Activated CD8-positive, alpha-beta memory T cell treated with anti-CD3 and anti-CD28 coated beads for 4 hours (primary cell): Measurements from ENCODE around the gene SGCA.

Source experiments
- DNase-seq, 2 donors: peaks; one replicate each; pipeline ENCODE4 v3.0.0-alpha.2; 2020; ENCODE audit warnings: low read depth in 2 of 2

Gene SGCA

GRCh38 chr17:50209133-50209471 is 43.3 kb downstream of the SGCA start:
- DNase-seq = no peak

- DNase-seq = no peak
Observed at GRCh38 chr17:50209472-50210239, 43.9 kb downstream of the SGCA start.

- DNase-seq = no peak
Observed at GRCh38 chr17:50210240-50211225, 44.7 kb downstream of the SGCA start.

GRCh38 chr17:50211249-50212120 is 45.7 kb downstream of the SGCA start:
- no peak for DNase-seq

GRCh38 chr17:50212121-50212843 is 46.5 kb downstream of the SGCA start:
- no peak for DNase-seq

- no peak for DNase-seq
Observed at GRCh38 chr17:50213026-50214022, 47.5 kb downstream of the SGCA start.

- no peak for DNase-seq
Observed at GRCh38 chr17:50214976-50215760, 49.4 kb downstream of the SGCA start.

GRCh38 chr17:50217591-50217990 is 51.8 kb downstream of the SGCA start:
- no peak for DNase-seq

- DNase-seq = no peak
Observed at GRCh38 chr17:50218071-50218759, 52.4 kb downstream of the SGCA start.

GRCh38 chr17:50218771-50219315 is 53.0 kb downstream of the SGCA start:
- DNase-seq = no peak

GRCh38 chr17:50219342-50219741 is 53.5 kb downstream of the SGCA start:
- DNase-seq = no peak

GRCh38 chr17:50219939-50220465 is 54.2 kb downstream of the SGCA start:
- DNase-seq = no peak

GRCh38 chr17:50220811-50221210 is 55.0 kb downstream of the SGCA start:
- DNase-seq = no peak

- no peak for DNase-seq
Observed at GRCh38 chr17:50221266-50221863, 55.6 kb downstream of the SGCA start.

GRCh38 chr17:50221864-50222545 is 56.2 kb downstream of the SGCA start:
- DNase-seq = no peak

- DNase-seq = no peak
Observed at GRCh38 chr17:50222922-50223321, 57.1 kb downstream of the SGCA start.
